Liver (tissue), 3 donors: ENCODE results near the gene PYGM.

Experiments
- FOXA2 ChIP-seq: IDR thresholded peaks from 2 replicates; pipeline ENCODE4 v1.6.1; 2016; ENCODE audit warnings: antibody characterized with exemption
- GABPA ChIP-seq, 2 donors: IDR thresholded peaks in 1 of 2; conservative IDR thresholded peaks in 1 of 2; 2 replicates each; pipeline ENCODE4 v1.6.1; 2016; ENCODE audit warnings: antibody characterized with exemption in 2 of 2, mild to moderate bottlenecking in 1 of 2, moderate library complexity in 1 of 2
- HNF4A ChIP-seq, 2 donors: conservative IDR thresholded peaks; 2 replicates each; pipeline ENCODE4 v1.6.1; 2016; ENCODE audit warnings: antibody characterized with exemption in 2 of 2, mild to moderate bottlenecking in 2 of 2
- HNF4G ChIP-seq: IDR thresholded peaks from 2 replicates; pipeline ENCODE4 v1.6.1; 2016; ENCODE audit warnings: antibody characterized with exemption
- JUND ChIP-seq, 2 donors: IDR thresholded peaks; 2 replicates each; pipeline ENCODE4 v1.6.1; 2016; ENCODE audit warnings: antibody characterized with exemption in 2 of 2
- RAD21 ChIP-seq, 2 donors: IDR thresholded peaks; 2 replicates each; pipeline ENCODE4 v1.6.1; 2016; ENCODE audit warnings: antibody characterized with exemption in 2 of 2, mild to moderate bottlenecking in 2 of 2
- REST ChIP-seq: IDR thresholded peaks from 2 replicates; pipeline ENCODE4 v1.6.1; 2016; ENCODE audit warnings: antibody characterized with exemption, mild to moderate bottlenecking
- SP1 ChIP-seq: IDR thresholded peaks from 2 replicates; pipeline ENCODE4 v1.6.1; 2018; ENCODE audit warnings: antibody characterized with exemption, mild to moderate bottlenecking
- TAF1 ChIP-seq: conservative IDR thresholded peaks from 2 replicates; pipeline ENCODE4 v1.6.1; 2016; ENCODE audit warnings: antibody characterized with exemption, mild to moderate bottlenecking
- YY1 ChIP-seq: IDR thresholded peaks from 2 replicates; pipeline ENCODE4 v1.6.1; 2016; ENCODE audit warnings: antibody characterized with exemption, mild to moderate bottlenecking
- TF ChIP-seq, protein P1 (sequence below): fragments of 150-350 bp; IDR thresholded peaks from 2 replicates; pipeline ENCODE4 v1.5.1; 2017; ENCODE audit warnings: improper control_type of control experiment, low read depth, low read length; ENCODE audit not compliant: missing input control
- TF ChIP-seq, protein P2 (sequence below): IDR thresholded peaks from 2 replicates; pipeline ENCODE4 v1.6.1; 2016; ENCODE audit warnings: antibody characterized with exemption
- TF ChIP-seq, protein P3 (sequence below): IDR thresholded peaks from 2 replicates; pipeline ENCODE4 v1.6.1; 2016; ENCODE audit warnings: antibody characterized with exemption
- donor health status: healthy.
- donor health status: healthy.

DNA sequence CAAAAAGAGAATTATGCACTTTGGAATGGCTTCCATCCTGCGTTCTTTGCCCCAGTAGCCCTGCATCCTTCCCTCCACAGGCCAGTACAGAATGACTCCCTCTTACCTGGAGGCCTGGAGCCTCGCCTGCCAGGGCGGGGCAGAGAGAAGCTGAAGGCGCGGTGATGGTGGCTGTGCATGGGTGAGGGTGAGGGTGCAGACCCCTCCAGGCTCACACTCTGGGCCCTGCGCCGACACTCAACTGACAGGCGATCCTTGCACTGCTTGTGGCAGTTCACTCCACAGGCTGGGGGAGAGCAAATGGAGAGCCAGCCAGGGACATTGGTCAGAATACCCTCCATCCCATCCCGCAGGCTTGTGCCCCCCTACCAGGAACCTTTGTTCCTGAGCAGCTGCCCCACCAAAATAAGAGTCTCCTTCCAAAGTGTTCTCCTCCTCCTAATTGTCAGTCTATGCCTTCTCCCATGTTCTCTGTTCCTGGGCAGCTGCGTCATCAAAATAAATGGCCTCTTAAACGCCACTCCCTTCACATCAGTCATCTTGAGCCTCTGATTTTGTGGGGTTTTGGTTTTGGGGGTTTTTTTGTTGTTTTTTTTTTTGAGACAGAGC lies 30.9 kb downstream of the PYGM start:
- TF ChIP-seq HNF4A (conservative IDR thresholded peaks at IDR 0.05) = no peak
- no peak for TF ChIP-seq GABPA (IDR thresholded peaks at IDR 0.05 in 1 of 2, conservative IDR thresholded peaks at IDR 0.05 in 1 of 2)
- TF ChIP-seq, protein P1, sequence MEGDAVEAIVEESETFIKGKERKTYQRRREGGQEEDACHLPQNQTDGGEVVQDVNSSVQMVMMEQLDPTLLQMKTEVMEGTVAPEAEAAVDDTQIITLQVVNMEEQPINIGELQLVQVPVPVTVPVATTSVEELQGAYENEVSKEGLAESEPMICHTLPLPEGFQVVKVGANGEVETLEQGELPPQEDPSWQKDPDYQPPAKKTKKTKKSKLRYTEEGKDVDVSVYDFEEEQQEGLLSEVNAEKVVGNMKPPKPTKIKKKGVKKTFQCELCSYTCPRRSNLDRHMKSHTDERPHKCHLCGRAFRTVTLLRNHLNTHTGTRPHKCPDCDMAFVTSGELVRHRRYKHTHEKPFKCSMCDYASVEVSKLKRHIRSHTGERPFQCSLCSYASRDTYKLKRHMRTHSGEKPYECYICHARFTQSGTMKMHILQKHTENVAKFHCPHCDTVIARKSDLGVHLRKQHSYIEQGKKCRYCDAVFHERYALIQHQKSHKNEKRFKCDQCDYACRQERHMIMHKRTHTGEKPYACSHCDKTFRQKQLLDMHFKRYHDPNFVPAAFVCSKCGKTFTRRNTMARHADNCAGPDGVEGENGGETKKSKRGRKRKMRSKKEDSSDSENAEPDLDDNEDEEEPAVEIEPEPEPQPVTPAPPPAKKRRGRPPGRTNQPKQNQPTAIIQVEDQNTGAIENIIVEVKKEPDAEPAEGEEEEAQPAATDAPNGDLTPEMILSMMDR = no peak
- TF ChIP-seq TAF1 = no peak
- no peak for TF ChIP-seq FOXA2
- TF ChIP-seq, protein P2, sequence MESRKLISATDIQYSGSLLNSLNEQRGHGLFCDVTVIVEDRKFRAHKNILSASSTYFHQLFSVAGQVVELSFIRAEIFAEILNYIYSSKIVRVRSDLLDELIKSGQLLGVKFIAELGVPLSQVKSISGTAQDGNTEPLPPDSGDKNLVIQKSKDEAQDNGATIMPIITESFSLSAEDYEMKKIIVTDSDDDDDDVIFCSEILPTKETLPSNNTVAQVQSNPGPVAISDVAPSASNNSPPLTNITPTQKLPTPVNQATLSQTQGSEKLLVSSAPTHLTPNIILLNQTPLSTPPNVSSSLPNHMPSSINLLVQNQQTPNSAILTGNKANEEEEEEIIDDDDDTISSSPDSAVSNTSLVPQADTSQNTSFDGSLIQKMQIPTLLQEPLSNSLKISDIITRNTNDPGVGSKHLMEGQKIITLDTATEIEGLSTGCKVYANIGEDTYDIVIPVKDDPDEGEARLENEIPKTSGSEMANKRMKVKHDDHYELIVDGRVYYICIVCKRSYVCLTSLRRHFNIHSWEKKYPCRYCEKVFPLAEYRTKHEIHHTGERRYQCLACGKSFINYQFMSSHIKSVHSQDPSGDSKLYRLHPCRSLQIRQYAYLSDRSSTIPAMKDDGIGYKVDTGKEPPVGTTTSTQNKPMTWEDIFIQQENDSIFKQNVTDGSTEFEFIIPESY = no peak
- TF ChIP-seq, protein P3, sequence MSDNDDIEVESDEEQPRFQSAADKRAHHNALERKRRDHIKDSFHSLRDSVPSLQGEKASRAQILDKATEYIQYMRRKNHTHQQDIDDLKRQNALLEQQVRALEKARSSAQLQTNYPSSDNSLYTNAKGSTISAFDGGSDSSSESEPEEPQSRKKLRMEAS = no peak
- TF ChIP-seq REST = no peak
- no peak for TF ChIP-seq HNF4G
- TF ChIP-seq YY1 = no peak
- no peak for TF ChIP-seq JUND (IDR thresholded peaks at IDR 0.05)
- TF ChIP-seq RAD21 (IDR thresholded peaks at IDR 0.05) = no peak
- no peak for TF ChIP-seq SP1
